ENCODE results near the gene UBTF. TPM values are rescaled to one million over a fixed set of nuclear protein-coding genes. Genes with fewer than 3 reads are reported as not detected.

Gene UBTF
- total and polyA plus RNA-seq, 9 donors = 29.6 to 128 (median 81.5) TPM

GRCh38 chr17:44155488-44155887 is 64.0 kb downstream of the UBTF start:
- H3K27ac ChIP-seq = no peak overlapping the region
- no peak for TF ChIP-seq POLR2A (IDR thresholded peaks at IDR 0.05)

More at GRCh38 chr17:44155488-44155887, 64.0 kb downstream of the UBTF start:
- intact Hi-C loops (cut with DNase I) = no loop called here
- H3K9me3 ChIP-seq = no peaks in the 10 kb centered on the region
- no peak overlapping the region for H3K4me3 ChIP-seq
- H3K27me3 ChIP-seq = no peaks in the 10 kb centered on the region
- DNase-seq = no peak
- H3K4me1 ChIP-seq (ENCODE audit: insufficient read depth) = no peaks in the 10 kb centered on the region
- WGBS, 3 donors = 83 to 89% (median 86%) methylated on average over 2 of the region's 2 CpGs
- no peaks in the 10 kb centered on the region for H3K36me3 ChIP-seq

Small RNAs within 50 kb of the gene (microRNA-seq; reads per million reads assigned to microRNA genes)
- gene MIR6782 = 0 to 0.32 (median 0) reads per million in 3 donors

Small RNAs within 50 kb of the gene (small RNA-seq; reads per million reads assigned to genes)
- gene MIR6782 = not detected

Other genes starting within 250 kb of the UBTF start
- gene NAGS, start 215.1 kb downstream of the UBTF start, total RNA-seq = 1 to 10 TPM in 5 of 7 donors, under 1 TPM in 2; 0.33 to 1.6 (median 1.3) TPM
- 1 to 10 TPM in 1 of 2 donors, under 1 TPM in 1; 0.42 to 1.7 TPM for gene NAGS, start 215.1 kb downstream of the UBTF start, polyA plus RNA-seq
- 10 to 100 TPM; 19.9 to 35.3 (median 23.5) TPM for gene TMEM101, start 204.7 kb downstream of the UBTF start, total RNA-seq
- 10 to 100 TPM; 20.5 to 32.3 TPM for gene TMEM101, start 204.7 kb downstream of the UBTF start, polyA plus RNA-seq
- 10 to 100 TPM; 21.3 to 54.6 (median 37.1) TPM for gene LSM12, start 153.0 kb downstream of the UBTF start, total RNA-seq
- gene LSM12, start 153.0 kb downstream of the UBTF start, polyA plus RNA-seq = 10 to 100 TPM; 17.1 to 29.2 TPM
- 10 to 100 TPM; 14.4 to 56.7 (median 36.2) TPM for gene G6PC3, start 148.9 kb downstream of the UBTF start, total RNA-seq
- gene G6PC3, start 148.9 kb downstream of the UBTF start, polyA plus RNA-seq = 10 to 100 TPM; 37.1 to 49.1 TPM
- 10 to 100 TPM; 35.1 to 97.6 (median 67.2) TPM for gene HDAC5, start 96.0 kb downstream of the UBTF start, total RNA-seq
- gene HDAC5, start 96.0 kb downstream of the UBTF start, polyA plus RNA-seq = 10 to 100 TPM; 11.4 to 75.8 TPM
- 1 to 10 TPM in 3 of 7 donors, under 1 TPM in 4; 0.86 to 6.3 (median 0.97) TPM for gene HROB, start 77.7 kb downstream of the UBTF start, total RNA-seq
- gene HROB, start 77.7 kb downstream of the UBTF start, polyA plus RNA-seq = 1 to 10 TPM; 1.0 TPM
- gene ASB16, start 49.0 kb downstream of the UBTF start, total RNA-seq = 1 to 10 TPM in 3 of 7 donors, under 1 TPM in 3, not detected in 1; 0.24 to 1.8 (median 0.98) TPM
- gene ASB16, start 49.0 kb downstream of the UBTF start, polyA plus RNA-seq = 1 to 10 TPM in 1 of 2 donors, under 1 TPM in 1; 0.10 to 1.3 TPM
- 10 to 100 TPM; 18.7 to 37.0 (median 28.6) TPM for gene TMUB2, start 32.7 kb downstream of the UBTF start, total RNA-seq
- 10 to 100 TPM; 22.5 to 36.8 TPM for gene TMUB2, start 32.7 kb downstream of the UBTF start, polyA plus RNA-seq
- 10 to 100 TPM; 25.3 to 97.4 (median 72.6) TPM for gene ATXN7L3, start 19.8 kb downstream of the UBTF start, total RNA-seq
- 10 to 100 TPM; 33.6 to 45.1 TPM for gene ATXN7L3, start 19.8 kb downstream of the UBTF start, polyA plus RNA-seq
- 1 to 10 TPM in 1 of 7 donors, under 1 TPM in 3, not detected in 3; 0.08 to 3.2 (median 0.35) TPM for gene SLC4A1, start 48.5 kb upstream of the UBTF start, total RNA-seq
- not detected for gene SLC4A1, start 48.5 kb upstream of the UBTF start, polyA plus RNA-seq
- 1 to 10 TPM in 3 of 7 donors, under 1 TPM in 4; 0.24 to 5.4 (median 0.69) TPM for gene RUNDC3A, start 88.9 kb upstream of the UBTF start, total RNA-seq
- 1 to 10 TPM; 1.9 to 2.1 TPM for gene RUNDC3A, start 88.9 kb upstream of the UBTF start, polyA plus RNA-seq
- gene SLC25A39, start 105.1 kb upstream of the UBTF start, total RNA-seq = 100 to 1,000 TPM in 1 of 7 donors, 10 to 100 TPM in 6; 47.7 to 111 (median 64.0) TPM
- gene SLC25A39, start 105.1 kb upstream of the UBTF start, polyA plus RNA-seq = 10 to 100 TPM; 15.9 to 46.1 TPM
- gene GRN, start 125.6 kb upstream of the UBTF start, total RNA-seq = 100 to 1,000 TPM in 4 of 7 donors, 10 to 100 TPM in 3; 79.7 to 173 (median 112) TPM
- 10 to 100 TPM; 70.6 to 86.5 TPM for gene GRN, start 125.6 kb upstream of the UBTF start, polyA plus RNA-seq
- gene FAM171A2, start 144.2 kb upstream of the UBTF start, total RNA-seq = 10 to 100 TPM in 6 of 7 donors, 1 to 10 TPM in 1; 8.5 to 23.7 (median 11.5) TPM
- gene FAM171A2, start 144.2 kb upstream of the UBTF start, polyA plus RNA-seq = 1 to 10 TPM in 1 of 2 donors, under 1 TPM in 1; 0.17 to 3.6 TPM
- 1 to 10 TPM in 6 of 7 donors, under 1 TPM in 1; 0.60 to 5.2 (median 2.2) TPM for gene ITGA2B, start 170.0 kb upstream of the UBTF start, total RNA-seq
- 1 to 10 TPM in 1 of 2 donors, under 1 TPM in 1; 0.88 to 1.6 TPM for gene ITGA2B, start 170.0 kb upstream of the UBTF start, polyA plus RNA-seq

All from ovary (tissue), 9 donors.